Activated CD4-positive, alpha-beta T cell treated with anti-CD3 and anti-CD28 coated beads for 36 hours (primary cell): ENCODE results near the gene CORO1C. TPM values are rescaled to one million over a fixed set of nuclear protein-coding genes. Genes with fewer than 3 reads are reported as not detected.

Experiments
- ATAC-seq: fragments of 200-7000 bp; cut with Tn5 transposase; one replicate; pipeline ENCODE4 v1.10.0; 2021; ENCODE audit warnings: mild to moderate bottlenecking, moderate library complexity
- CTCF ChIA-PET: fragments of 350-600 bp; sonication (Branson Sonifier 250); formaldehyde crosslinking; loops from one replicate; lab custom pipeline; 2021; ENCODE audit warnings: antibody characterized with exemption; lab: Charles Lee
- POLR2A ChIA-PET: fragments of 350-600 bp; sonication (Branson Sonifier 250); formaldehyde crosslinking; loops from one replicate; lab custom pipeline; 2021; ENCODE audit warnings: antibody characterized with exemption, inconsistent platforms; lab: Charles Lee
- DNase-seq: peaks from one replicate; pipeline ENCODE4 v3.0.0-alpha.2; 2020
- H3K27ac Mint-ChIP-seq: one replicate; pipeline ENCODE4 v1.8.0; 2021; ENCODE audit warnings: mixed read lengths
- H3K27me3 Mint-ChIP-seq: one replicate; pipeline ENCODE4 v1.8.0; 2021; ENCODE audit warnings: mixed read lengths
- H3K36me3 Mint-ChIP-seq: one replicate; pipeline ENCODE4 v1.8.0; 2021; ENCODE audit warnings: low read depth, mixed read lengths
- H3K4me1 Mint-ChIP-seq: one replicate; pipeline ENCODE4 v1.8.0; 2021; ENCODE audit warnings: mixed read lengths
- H3K4me3 Mint-ChIP-seq: one replicate; pipeline ENCODE4 v1.8.0; 2021; ENCODE audit warnings: mild to moderate bottlenecking, moderate library complexity, mixed read lengths
- H3K9me3 Mint-ChIP-seq: one replicate; pipeline ENCODE4 v1.8.0; 2021; ENCODE audit warnings: low read depth, mixed read lengths
- intact Hi-C, 2 experiments: fragments of 100-400 bp; cut with DNase I in 1 of 2; cut with micrococcal nuclease in 1 of 2; formaldehyde crosslinking; loops; one replicate each; pipeline versions ENCODE4 v1.14.2 to v1.15.1; 2022 to 2024; cut with DNase I, micrococcal nuclease
- total RNA-seq, 2 experiments: library from RNA; stranded (reverse); gene quantifications; one replicate each; pipeline ENCODE4 v1.2.3, GENCODE V29; 2021

CORO1C gene
- total RNA-seq, 2 experiments from 2014 or later, result 83.5 to 90.8 TPM

GRCh38 chr12:108732489-108733229 lies 1.3 kb upstream of the CORO1C start:
- Mint-ChIP-seq H3K36me3 (no peaks in the 10 kb centered on the region), H3K9me3 (no peaks in the 10 kb centered on the region), H3K27me3 (no peaks in the 10 kb centered on the region), H3K27ac (peak overlapping the region; percentile 93), H3K4me1 (peaks cover 36% of the 10 kb centered on the region), H3K4me3 (peak overlapping the region; percentile 88)
- ATAC-seq, result no peak
- no peak for DNase-seq
- POLR2A ChIA-PET, result interaction anchor here (1.3 kb wide), 1 partner anchor 43 kb away, joined by 4 read pairs; no protein-coding TSS in a partner anchor
- intact Hi-C loops, result loop anchor here (1.0 to 5.0 kb wide), 8 partner anchors 70 to 1640 kb away; partner anchors contain the start of genes ATP2A2 (in 1 of the 2), CRY1 (in 1 of the 2), ISCU (in 1 of the 2) and PWP1 (in 1 of the 2)
- CTCF ChIA-PET, result interaction anchor here (0.6 to 2.8 kb wide), 3 partner anchors 66 to 108 kb away, joined by 3 to 16 read pairs (median 5); no protein-coding TSS in a partner anchor

DNA sequence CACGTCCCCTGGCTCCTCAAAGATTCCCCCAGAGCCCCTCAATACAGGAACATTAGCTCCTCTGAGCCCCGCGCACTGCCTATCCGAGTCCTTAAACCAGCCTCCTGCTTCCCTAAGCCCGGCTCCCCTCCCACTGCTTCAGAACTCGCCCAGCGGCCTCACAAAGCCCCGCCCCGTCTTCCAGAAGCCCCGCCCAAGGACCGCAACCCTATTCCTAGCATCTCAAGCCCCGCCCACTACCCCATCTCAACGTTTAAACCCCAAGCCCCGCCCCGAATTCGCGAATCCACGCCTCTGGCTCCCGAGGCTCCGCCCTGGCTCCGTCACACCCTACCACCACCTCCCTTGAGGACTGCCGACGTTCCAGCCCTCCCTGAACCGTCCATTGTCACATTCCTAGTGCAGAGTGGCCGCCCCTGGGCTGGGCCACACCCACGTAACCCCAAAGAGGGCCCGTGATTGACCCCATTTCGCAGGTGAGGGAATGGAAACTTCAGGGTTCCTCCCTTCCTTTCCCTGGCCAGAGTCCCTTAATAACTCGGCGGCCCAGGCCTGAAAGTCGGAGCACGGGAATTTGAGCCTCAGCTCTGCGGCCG lies 646 bp upstream of the CORO1C start:
- peaks cover 36% of the 10 kb centered on the region for H3K4me1 Mint-ChIP-seq
- peak overlapping the region; percentile 88 for H3K4me3 Mint-ChIP-seq
- no peaks in the 10 kb centered on the region for H3K9me3 Mint-ChIP-seq
- ATAC-seq, result peak; percentile 82
- ChIA-PET POLR2A (interaction anchor here (1.3 kb wide), 1 partner anchor 42 kb away, joined by 4 read pairs; no protein-coding TSS in a partner anchor), CTCF (interaction anchor here (0.6 to 2.8 kb wide), 3 partner anchors 65 to 109 kb away, joined by 3 to 16 read pairs (median 5); no protein-coding TSS in a partner anchor)
- peak overlapping the region; percentile 93 for H3K27ac Mint-ChIP-seq
- intact Hi-C loops, result loop anchor here (1.0 to 5.0 kb wide), 19 partner anchors 36 to 1640 kb away; partner anchors contain the start of genes ISCU (in 2 of the 2), ALKBH2 (in 1 of the 2), ATP2A2 (in 1 of the 2) and CRY1 (in 1 of the 2)
- DNase-seq, result peak; percentile 99
- H3K27me3 Mint-ChIP-seq, result no peaks in the 10 kb centered on the region
- no peaks in the 10 kb centered on the region for H3K36me3 Mint-ChIP-seq

DNA sequence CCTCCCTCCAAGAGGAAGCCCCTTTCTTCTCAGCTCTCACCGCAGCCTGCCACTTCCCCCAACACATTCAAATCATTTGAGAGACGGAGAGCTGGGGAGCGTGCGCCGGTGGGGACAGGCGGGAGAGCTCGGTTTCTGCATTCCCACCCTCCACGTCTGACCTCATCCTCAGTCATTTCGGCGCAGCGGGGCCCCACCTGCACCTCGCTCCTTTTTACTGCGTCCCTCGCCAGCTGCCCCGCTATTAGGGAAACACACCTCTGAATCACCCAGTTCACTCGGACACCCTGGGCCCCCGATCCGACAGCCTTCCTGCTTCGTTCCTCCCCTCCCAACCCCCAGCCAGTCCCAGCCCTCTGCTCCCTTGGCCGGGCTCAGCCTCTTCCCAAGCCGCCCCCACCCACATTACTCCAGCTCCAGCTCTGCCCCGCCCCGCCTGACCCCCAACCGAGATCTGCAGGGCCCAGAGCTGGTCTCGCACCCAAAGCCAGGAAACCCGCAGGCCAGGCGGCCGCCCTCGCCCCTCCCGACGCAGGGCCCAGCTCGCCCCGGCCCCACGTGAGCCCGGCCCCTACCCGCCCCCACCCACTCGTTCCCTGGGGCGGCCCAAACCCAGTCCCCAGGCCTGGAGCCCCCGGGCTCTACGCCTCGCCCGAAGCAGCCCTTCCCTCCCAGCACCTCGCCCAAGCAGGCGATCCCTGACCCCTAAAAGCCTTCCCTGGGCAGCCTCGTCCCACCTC lies 783 bp downstream of the CORO1C start:
- intact Hi-C loops, result loop anchor here (1.0 to 5.0 kb wide), 18 partner anchors 34 to 1638 kb away; partner anchors contain the start of genes ISCU (in 2 of the 2), ALKBH2 (in 1 of the 2), ATP2A2 (in 1 of the 2) and CRY1 (in 1 of the 2)

DNA sequence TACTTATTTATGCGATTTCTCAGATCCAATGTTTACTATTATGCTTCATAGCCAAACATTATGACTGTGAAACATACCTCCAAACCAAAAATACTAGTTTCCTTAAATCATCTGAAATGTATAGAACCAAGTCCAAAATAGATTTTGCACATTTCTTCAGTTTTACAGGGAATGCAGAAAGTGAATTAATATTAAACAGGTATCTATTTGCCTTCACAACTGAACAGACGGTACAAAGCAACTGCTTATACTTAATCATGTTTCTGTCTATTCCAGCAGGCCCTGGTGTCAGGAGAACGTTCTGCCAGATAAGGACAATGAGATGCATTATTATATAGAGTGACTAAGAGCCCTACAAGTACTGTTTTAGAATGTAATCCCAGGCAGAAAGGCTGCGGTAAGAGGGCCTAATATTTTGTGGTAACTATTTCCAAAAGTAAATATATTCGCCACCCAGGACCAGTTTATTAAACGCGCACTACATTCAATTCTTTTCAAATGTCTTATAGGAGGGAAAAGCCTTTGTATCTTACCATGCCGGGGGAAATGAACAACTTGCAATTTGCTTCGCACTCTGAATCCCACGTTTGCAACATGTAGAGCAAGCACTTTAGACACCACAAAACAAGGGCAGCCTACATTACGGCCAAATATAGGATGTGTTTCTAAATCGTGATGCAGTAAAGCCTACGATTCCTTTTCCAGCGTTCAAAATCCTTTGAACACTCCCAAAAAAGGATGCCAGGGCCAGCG lies 1.5 kb downstream of the CORO1C start:
- Mint-ChIP-seq H3K4me1 (peaks cover 44% of the 10 kb centered on the region), H3K27ac (peak overlapping the region; percentile 90), H3K9me3 (no peaks in the 10 kb centered on the region), H3K36me3 (no peaks in the 10 kb centered on the region), H3K4me3 (peak overlapping the region; percentile 88), H3K27me3 (no peaks in the 10 kb centered on the region)
- ATAC-seq (no peak), DNase-seq (no peak)
- POLR2A ChIA-PET, result interaction anchor here (1.0 kb wide), 1 partner anchor 28 kb away, joined by 3 read pairs; no protein-coding TSS in a partner anchor
- intact Hi-C loops, result loop anchor here (1.0 to 5.0 kb wide), 9 partner anchors 65 to 1637 kb away; partner anchors contain the start of genes ATP2A2 (in 1 of the 2), CRY1 (in 1 of the 2), ISCU (in 1 of the 2) and PWP1 (in 1 of the 2)
- CTCF ChIA-PET, result interaction anchor here (0.7 to 1.5 kb wide), 6 partner anchors 27 to 1338 kb away, joined by 3 to 6 read pairs (median 5); no protein-coding TSS in a partner anchor

More for the DNA sequence above, 783 bp downstream of the CORO1C start:
- ChIA-PET POLR2A (interaction anchor here (0.9 to 1.0 kb wide), 4 partner anchors 28 to 95 kb away, joined by 3 read pairs; no protein-coding TSS in a partner anchor), CTCF (interaction anchor here (0.7 to 1.5 kb wide), 6 partner anchors 27 to 1339 kb away, joined by 3 to 6 read pairs (median 5); no protein-coding TSS in a partner anchor)
- no peaks in the 10 kb centered on the region for H3K36me3 Mint-ChIP-seq
- peaks cover 36% of the 10 kb centered on the region for H3K4me1 Mint-ChIP-seq
- ATAC-seq (no peak), DNase-seq (peak; percentile 70)
- H3K27ac Mint-ChIP-seq, result peak overlapping the region; percentile 90
- H3K4me3 Mint-ChIP-seq, result peak overlapping the region; percentile 88
- no peaks in the 10 kb centered on the region for H3K9me3 Mint-ChIP-seq
- no peaks in the 10 kb centered on the region for H3K27me3 Mint-ChIP-seq

DNA sequence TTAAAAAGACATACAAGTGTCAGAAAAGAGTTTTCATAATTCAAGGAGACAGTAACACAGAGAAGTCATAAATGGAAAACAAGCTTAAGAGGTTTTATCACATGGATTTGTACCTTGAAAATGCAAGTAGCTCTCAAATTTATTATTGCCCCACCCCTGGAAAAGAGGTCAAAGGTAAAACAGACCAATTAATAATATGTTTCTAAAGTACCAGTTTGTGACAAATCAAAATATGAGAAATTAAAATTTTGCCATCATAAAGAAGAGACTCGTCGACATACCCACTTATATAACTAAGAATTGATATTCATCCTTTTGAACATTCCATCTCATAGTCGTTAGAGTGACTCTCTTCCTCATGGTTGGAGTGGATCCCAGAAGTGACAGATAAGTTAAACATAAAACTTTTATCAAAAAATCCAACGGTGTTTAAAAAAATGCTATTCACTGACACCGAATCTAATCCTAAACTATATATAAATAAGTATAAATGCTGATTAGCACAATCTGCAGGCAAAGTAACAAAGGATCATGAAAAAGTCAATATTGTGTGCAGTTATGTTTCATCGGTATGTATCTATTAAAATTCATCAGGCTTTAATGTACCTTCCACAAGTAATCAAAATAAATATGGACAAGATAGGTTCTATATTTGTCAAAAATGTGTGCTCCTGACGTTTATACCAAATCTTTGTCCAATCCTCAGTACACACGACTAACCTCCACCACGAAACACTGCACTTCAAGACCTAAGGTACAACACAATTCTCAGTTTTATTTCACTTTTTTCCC lies 2.3 kb downstream of the CORO1C start:
- Mint-ChIP-seq H3K4me1 (peaks cover 47% of the 10 kb centered on the region), H3K27me3 (no peaks in the 10 kb centered on the region), H3K36me3 (no peaks in the 10 kb centered on the region), H3K4me3 (peak overlapping the region; percentile 88), H3K27ac (no peak overlapping the region), H3K9me3 (no peaks in the 10 kb centered on the region)
- CTCF ChIA-PET, result interaction anchor here (1.6 to 2.2 kb wide), 2 partner anchors 38 to 74 kb away, joined by 6 to 7 read pairs; no protein-coding TSS in a partner anchor
- intact Hi-C loops, result loop anchor here in 1 of 2 experiments (2.0 kb wide), 1 partner anchor 64 kb away; no protein-coding TSS in a partner anchor
- POLR2A ChIA-PET, result no interaction called here
- ATAC-seq (no peak), DNase-seq (no peak)

DNA sequence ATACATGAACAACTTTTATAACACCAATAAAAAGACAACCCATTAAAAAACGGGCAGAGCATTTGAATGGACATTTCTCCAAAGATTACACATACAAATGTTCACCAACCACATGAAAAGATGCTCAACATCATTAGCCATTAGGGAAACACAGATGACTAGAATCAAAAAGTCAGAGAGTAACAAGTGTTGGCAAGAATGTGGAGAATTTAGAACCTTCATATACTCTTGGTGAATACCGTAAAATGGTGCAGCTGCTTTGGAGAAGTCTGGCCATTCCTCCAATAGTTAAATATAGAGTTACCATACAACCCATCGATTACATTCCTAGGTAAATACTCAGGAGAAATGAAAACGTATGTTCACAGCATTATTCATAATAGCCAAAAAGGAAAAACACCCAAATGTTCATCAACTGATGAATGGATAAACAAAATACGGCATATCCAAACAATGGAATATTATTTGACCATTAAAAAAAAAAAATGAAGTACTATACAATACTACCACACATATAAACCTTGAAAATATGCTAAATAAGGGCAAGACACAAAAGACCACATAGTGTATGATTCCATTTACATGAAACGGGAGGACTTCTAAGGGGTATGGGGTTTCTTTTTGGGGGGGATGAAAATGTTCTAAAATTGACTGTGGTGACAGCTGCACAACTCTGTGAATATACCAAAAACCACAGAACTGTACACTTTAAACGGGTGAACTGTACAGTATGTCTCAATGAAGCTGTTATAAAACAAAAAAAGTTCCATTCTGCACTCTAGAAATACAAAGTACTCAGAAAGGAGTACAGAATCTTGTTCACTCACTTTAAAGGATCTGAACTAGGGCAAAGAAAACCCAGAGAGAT lies 3.2 kb downstream of the CORO1C start:
- DNase-seq (no peak), ATAC-seq (no peak)
- Mint-ChIP-seq H3K4me3 (no peak overlapping the region), H3K27ac (no peak overlapping the region), H3K36me3 (no peaks in the 10 kb centered on the region), H3K9me3 (no peaks in the 10 kb centered on the region), H3K4me1 (peaks cover 54% of the 10 kb centered on the region), H3K27me3 (no peaks in the 10 kb centered on the region)
- ChIA-PET POLR2A (no interaction called here), CTCF (interaction anchor here (1.6 to 2.2 kb wide), 2 partner anchors 37 to 75 kb away, joined by 6 to 7 read pairs; no protein-coding TSS in a partner anchor)
- intact Hi-C loops, result loop anchor here in 1 of 2 experiments (2.0 kb wide), 1 partner anchor 63 kb away; no protein-coding TSS in a partner anchor

GRCh38 chr12:108727161-108727560 lies 4.2 kb downstream of the CORO1C start:
- Mint-ChIP-seq H3K4me3 (no peak overlapping the region), H3K9me3 (no peaks in the 10 kb centered on the region), H3K4me1 (peaks cover 60% of the 10 kb centered on the region), H3K27me3 (no peaks in the 10 kb centered on the region), H3K27ac (no peak overlapping the region), H3K36me3 (no peaks in the 10 kb centered on the region)
- ATAC-seq (no peak), DNase-seq (no peak)
- ChIA-PET POLR2A (no interaction called here), CTCF (interaction anchor here (0.6 to 2.2 kb wide), 2 partner anchors 32 to 36 kb away, joined by 3 to 6 read pairs; no protein-coding TSS in a partner anchor)
- intact Hi-C loops, result no loop called here

GRCh38 chr12:108724890-108725151 lies 6.5 kb downstream of the CORO1C start:
- POLR2A ChIA-PET, result no interaction called here
- no peak for ATAC-seq
- no peaks in the 10 kb centered on the region for H3K27me3 Mint-ChIP-seq

More at GRCh38 chr12:108724890-108725151, 6.5 kb downstream of the CORO1C start:
- intact Hi-C loops, result loop anchor here in 1 of 2 experiments (1.0 kb wide), 1 partner anchor 29 kb away; no protein-coding TSS in a partner anchor
- Mint-ChIP-seq H3K4me3 (no peak overlapping the region), H3K27ac (peak overlapping the region; percentile 44), H3K9me3 (no peaks in the 10 kb centered on the region), H3K4me1 (peaks cover 54% of the 10 kb centered on the region), H3K36me3 (no peaks in the 10 kb centered on the region)
- CTCF ChIA-PET, result interaction anchor here (0.9 to 1.6 kb wide), 3 partner anchors 11 to 36 kb away, joined by 3 read pairs; no protein-coding TSS in a partner anchor
- no peak for DNase-seq
